Activated CD4-positive, alpha-beta T cell treated with anti-CD3 and anti-CD28 coated beads, Interleukin-10, Interleukin-2, amounts not matched to agents 100 ng/mL and 50 ng/mL, durations not matched to agents 16 hours and 8 hours (primary cell): Measurements from ENCODE around the gene ITGAD.
A peak's percentile ranks its signal among the peaks of the same experiment; 100 is the strongest.

Experiments
- DNase-seq: peaks from one replicate; pipeline ENCODE4 v3.0.0-alpha.2; 2020

Gene ITGAD

GRCh38 chr16:31393056-31393455 is at the start of gene ITGAD:
ITGAD (plus strand) TSS chr16:31393335; CDS start chr16:31393361, 26 bp downstream.
- DNase-seq = no peak

- DNase-seq = peak; percentile 32
Observed at GRCh38 chr16:31344712-31345111, 48.4 kb upstream of the ITGAD start.

GRCh38 chr16:31347445-31347844 is 45.7 kb upstream of the ITGAD start:
- DNase-seq = no peak

GRCh38 chr16:31348579-31348978 is 44.6 kb upstream of the ITGAD start:
- no peak for DNase-seq

GRCh38 chr16:31350275-31351005 is 42.7 kb upstream of the ITGAD start:
- DNase-seq = peak; percentile 38

GRCh38 chr16:31351246-31351941 is 41.7 kb upstream of the ITGAD start:
- DNase-seq = no peak

GRCh38 chr16:31351942-31352325 is 41.2 kb upstream of the ITGAD start:
- peak; percentile 61 for DNase-seq

GRCh38 chr16:31352376-31353115 is 40.6 kb upstream of the ITGAD start:
- no peak for DNase-seq

- DNase-seq = peak; percentile 86
Observed at GRCh38 chr16:31354394-31355291, 38.5 kb upstream of the ITGAD start, which contains the start of gene ITGAX. ITGAX (plus strand) TSS chr16:31355176; CDS start chr16:31355255, 79 bp downstream.

GRCh38 chr16:31355431-31356100 is 37.6 kb upstream of the ITGAD start:
- DNase-seq = no peak

- no peak for DNase-seq
Observed at GRCh38 chr16:31356566-31357323, 36.4 kb upstream of the ITGAD start.

GRCh38 chr16:31357324-31358109 is 35.6 kb upstream of the ITGAD start:
- DNase-seq = no peak

GRCh38 chr16:31360251-31360650 is 32.9 kb upstream of the ITGAD start:
- DNase-seq = no peak

GRCh38 chr16:31361201-31362110 is 31.7 kb upstream of the ITGAD start:
- no peak for DNase-seq

GRCh38 chr16:31362476-31363405 is 30.4 kb upstream of the ITGAD start:
- no peak for DNase-seq

GRCh38 chr16:31363721-31364120 is 29.4 kb upstream of the ITGAD start:
- DNase-seq = no peak

- DNase-seq = no peak
Observed at GRCh38 chr16:31364421-31364820, 28.7 kb upstream of the ITGAD start.
